GM12872 (cell line): ENCODE data around the gene LAPTM5.

Source experiments
- CTCF ChIP-seq: IDR thresholded peaks from 3 replicates; pipeline ENCODE4 v1.5.1; 2011; ENCODE audit warnings: low read depth, mild to moderate bottlenecking, low read length, moderate library complexity; ENCODE audit not compliant: insufficient read depth

The LAPTM5 gene

GRCh38 chr1:30735668-30736498 is 21.7 kb downstream of the LAPTM5 start:
- TF ChIP-seq CTCF = no peak

GRCh38 chr1:30735124-30735523 is 22.4 kb downstream of the LAPTM5 start:
- TF ChIP-seq CTCF = no peak

GRCh38 chr1:30734580-30734979 is 23.0 kb downstream of the LAPTM5 start:
- no peak for TF ChIP-seq CTCF

GRCh38 chr1:30734106-30734505 is 23.5 kb downstream of the LAPTM5 start:
- TF ChIP-seq CTCF = no peak

GRCh38 chr1:30733493-30733892 is 24.1 kb downstream of the LAPTM5 start:
- no peak for TF ChIP-seq CTCF

- no peak; the same call in 2 of the 3 replicates for TF ChIP-seq CTCF
Observed at GRCh38 chr1:30732277-30732996, 25.1 kb downstream of the LAPTM5 start.

GRCh38 chr1:30731806-30732276 is 25.7 kb downstream of the LAPTM5 start:
- no peak for TF ChIP-seq CTCF
